Panc1 (cell line): ENCODE data around the gene ARMC8. TPM values are rescaled to one million over a fixed set of nuclear protein-coding genes. Genes with fewer than 3 reads are reported as not detected.
"Not testable (repeated sequence)": the region's sequence is repeated elsewhere in the genome, so short reads cannot be mapped to it uniquely, and the experiment has no call there.

Experiments used
- ATAC-seq: fragments of 200-7000 bp; cut with Tn5 transposase; 2 replicates; pipeline ENCODE4 v1.9.1; 2020; ENCODE audit warnings: mild to moderate bottlenecking, moderate library complexity
- BruUV-seq: library from RNA; stranded (reverse); fragments of 400-500 nt; replicated peaks from 2 replicates; lab custom pipeline; 2021; lab: Mats Ljungman, UMichigan
- CTCF ChIA-PET: fragments of 300-600 bp; sonication (Branson Sonifier 250); formaldehyde crosslinking; loops from one replicate; lab custom pipeline; 2022; ENCODE audit warnings: antibody characterized with exemption; lab: Charles Lee
- POLR2A ChIA-PET: fragments of 300-600 bp; sonication (Branson Sonifier 250); formaldehyde crosslinking; loops from one replicate; lab custom pipeline; 2022; ENCODE audit warnings: antibody characterized with exemption; lab: Charles Lee
- DNase-seq: peaks from one replicate; pipeline ENCODE4 v3.0.0-alpha.2; 2010; ENCODE audit warnings: low read depth, low spot score
- H3K27ac ChIP-seq: 2 replicates; pipeline ENCODE4 v1.5.1; 2011; ENCODE audit warnings: mild to moderate bottlenecking, low read length, inconsistent platforms
- H3K27me3 ChIP-seq: fragments of 200-500 bp; sonication (Bioruptor generic); 2 replicates; pipeline ENCODE4 v1.6.0; 2014; ENCODE audit warnings: low read length, inconsistent platforms; ENCODE audit not compliant: control insufficient read depth, insufficient read depth
- H3K36me3 ChIP-seq: fragments of 200-500 bp; sonication (Bioruptor generic); 2 replicates; pipeline ENCODE4 v1.5.1; 2014; ENCODE audit warnings: inconsistent platforms, mild to moderate bottlenecking, low read length, moderate library complexity; ENCODE audit not compliant: control insufficient read depth, insufficient read depth
- H3K4me1 ChIP-seq: 2 replicates; pipeline ENCODE4 v1.5.1; 2011; ENCODE audit warnings: inconsistent platforms, mild to moderate bottlenecking, low read length, moderate library complexity; ENCODE audit not compliant: control insufficient read depth, insufficient read depth
- H3K4me3 ChIP-seq, 2 experiments: 2 replicates each; pipeline ENCODE4 v1.5.1; 2011 to 2012; ENCODE audit warnings: low read depth in 2 of 2, low read length in 2 of 2, mild to moderate bottlenecking in 2 of 2, inconsistent platforms in 1 of 2, moderate library complexity in 1 of 2
- H3K9me3 ChIP-seq: fragments of 200-500 bp; sonication (Bioruptor generic); 2 replicates; pipeline ENCODE4 v1.5.1; 2014; ENCODE audit warnings: low read depth, mild to moderate bottlenecking, inconsistent platforms, low read length, moderate library complexity; ENCODE audit not compliant: control insufficient read depth, insufficient read depth
- CTCF ChIP-seq: fragments of 450-650 bp; IDR thresholded peaks from 2 replicates; pipeline ENCODE4 v1.5.1; 2017; ENCODE audit warnings: mild to moderate bottlenecking
- POLR2AphosphoS5 ChIP-seq: IDR thresholded peaks from 2 replicates; pipeline ENCODE4 v1.6.1; 2012; ENCODE audit warnings: mild to moderate bottlenecking, low read depth, low read length, moderate library complexity
- REST ChIP-seq, 2 experiments: IDR thresholded peaks; 2 replicates each; pipeline ENCODE4 v1.6.1; 2011 to 2012; ENCODE audit warnings: low read depth in 2 of 2, control low read depth in 1 of 2, low read length in 1 of 2, mild to moderate bottlenecking in 1 of 2, moderate library complexity in 1 of 2; ENCODE audit not compliant: insufficient read depth in 1 of 2
- SIN3A ChIP-seq: IDR thresholded peaks from 2 replicates; pipeline ENCODE4 v1.6.1; 2012; ENCODE audit warnings: low read depth, mild to moderate bottlenecking, low read length, moderate library complexity, borderline replicate concordance; ENCODE audit not compliant: insufficient read depth
- TCF7L2 ChIP-seq: IDR thresholded peaks from 2 replicates; pipeline ENCODE4 v1.6.1; 2011; ENCODE audit warnings: mild to moderate bottlenecking, low read depth, low read length, inconsistent platforms
- in situ Hi-C: cut with HindIII; loops from 2 replicates; pipeline ENCODE4 v1.10.0; 2016; ENCODE audit warnings: low sequenced_read_pairs, low pct_unique_long_range_greater_than_20kb
- intact Hi-C: fragments of 100-400 bp; cut with micrococcal nuclease; formaldehyde crosslinking; loops from one replicate; pipeline ENCODE4 v1.10.0; 2022; ENCODE audit not compliant: unreplicated experiment
- total RNA-seq: library from RNA; stranded (reverse); gene quantifications from one replicate; pipeline ENCODE4 v1.2.1, GENCODE V29; 2021; ENCODE audit not compliant: unreplicated experiment

The ARMC8 gene
- total RNA-seq, 1 experiment from 2014 or later: 56.0 TPM

- intact Hi-C loops (no loop called here), in situ Hi-C loops (no loop called here)
- BruUV-seq: no TSS peak
- no peaks in the 10 kb centered on the region for H3K36me3 ChIP-seq
- H3K27me3 ChIP-seq: peaks cover 14% of the 10 kb centered on the region
- no peaks in the 10 kb centered on the region for H3K4me1 ChIP-seq
- no peak for DNase-seq
- no peak overlapping the region for H3K27ac ChIP-seq
- no peak overlapping the region for H3K4me3 ChIP-seq
- CTCF ChIA-PET: no interaction called here
- H3K9me3 ChIP-seq: no peaks in the 10 kb centered on the region
- POLR2A ChIA-PET: interaction anchor here (0.5 kb wide), 1 partner anchor 13 kb away, joined by 5 read pairs; no protein-coding TSS in a partner anchor
- TF ChIP-seq POLR2AphosphoS5: no peak
- TF ChIP-seq CTCF: no peak
- no peak for ATAC-seq
Measured at GRCh38 chr3:138139691-138140090, 47.4 kb upstream of the ARMC8 start.

GRCh38 chr3:138140940-138141339 is 46.2 kb upstream of the ARMC8 start:
- no TSS peak for BruUV-seq
- Histone ChIP-seq H3K36me3 (no peaks in the 10 kb centered on the region), H3K4me3 (no peak overlapping the region), H3K4me1 (no peaks in the 10 kb centered on the region), H3K9me3 (no peaks in the 10 kb centered on the region), H3K27ac (no peak overlapping the region), H3K27me3 (peaks cover 7% of the 10 kb centered on the region)
- ChIA-PET CTCF (no interaction called here), POLR2A (no interaction called here)
- intact Hi-C loops (no loop called here), in situ Hi-C loops (no loop called here)
- TF ChIP-seq POLR2AphosphoS5: no peak
- TF ChIP-seq TCF7L2: no peak
- TF ChIP-seq CTCF: no peak
- TF ChIP-seq SIN3A: no peak
- TF ChIP-seq REST (IDR thresholded peaks at IDR 0.05; ENCODE audit: insufficient read depth in 1 of 2, low read depth in 2 of 2, low read length in 1 of 2): no peak
- DNase-seq (no peak), ATAC-seq (no peak)

- CTCF ChIA-PET, BruUV-seq, DNase-seq, H3K27me3 ChIP-seq, H3K9me3 ChIP-seq, intact Hi-C loops, H3K36me3 ChIP-seq, H3K27ac ChIP-seq, H3K4me1 ChIP-seq, ATAC-seq, H3K4me3 ChIP-seq, in situ Hi-C loops: not testable (repeated sequence)
- POLR2A ChIA-PET: interaction anchor here (0.6 kb wide), 1 partner anchor 862 kb away, joined by 3 read pairs; no protein-coding TSS in a partner anchor
Measured at GRCh38 chr3:138142181-138142580, 44.9 kb upstream of the ARMC8 start.
